CD4-positive, alpha-beta T cell (primary cell): ENCODE results near the gene EHMT2. TPM values are rescaled to one million over a fixed set of nuclear protein-coding genes. Genes with fewer than 3 reads are reported as not detected.

Source experiments
- ATAC-seq: fragments of 200-7000 bp; cut with Tn5 transposase; one replicate; pipeline ENCODE4 v1.10.0; 2022; ENCODE audit warnings: mild to moderate bottlenecking; ENCODE audit not compliant: poor library complexity
- CTCF ChIA-PET: fragments of 350-600 bp; sonication (Branson Sonifier 250); formaldehyde crosslinking; loops from one replicate; lab custom pipeline; 2021; ENCODE audit warnings: antibody characterized with exemption, inconsistent platforms; lab: Charles Lee
- POLR2A ChIA-PET: fragments of 350-600 bp; sonication (Branson Sonifier 250); formaldehyde crosslinking; loops from one replicate; lab custom pipeline; 2021; ENCODE audit warnings: antibody characterized with exemption, inconsistent platforms; lab: Charles Lee
- DNase-seq, 14 experiments: peaks; one replicate each; pipeline ENCODE4 v3.0.0-alpha.2; 2013 to 2020; ENCODE audit warnings: mixed read lengths in 2 of 14
- H3K27ac ChIP-seq, 2 donors: one replicate each; pipeline versions ENCODE4 v1.5.1 to v1.7.0; 2013; ENCODE audit warnings: low read length in 2 of 2, low read depth in 1 of 2, mild to moderate bottlenecking in 1 of 2
- H3K27me3 ChIP-seq, 2 experiments: 1 replicate in 1 of 2; 2 replicates in 1 of 2; pipeline versions ENCODE4 v1.6.1 to v1.7.0; 2013; ENCODE audit warnings: low read length in 2 of 2, control low read depth in 1 of 2, mild to moderate bottlenecking in 1 of 2, moderate library complexity in 1 of 2; ENCODE audit not compliant: insufficient read depth in 2 of 2, control insufficient read depth in 1 of 2
- H3K36me3 ChIP-seq: one replicate; pipeline ENCODE4 v1.6.1; 2013; ENCODE audit warnings: low read length, control low read depth; ENCODE audit not compliant: insufficient read depth
- H3K4me1 ChIP-seq: one replicate; pipeline ENCODE4 v1.6.1; 2013; ENCODE audit warnings: low read length, control low read depth; ENCODE audit not compliant: insufficient read depth
- H3K4me3 ChIP-seq: one replicate; pipeline ENCODE4 v1.5.1; 2013; ENCODE audit warnings: mild to moderate bottlenecking, low read length, moderate library complexity
- H3K9me3 ChIP-seq, 2 experiments: 1 replicate in 1 of 2; 2 replicates in 1 of 2; pipeline versions ENCODE4 v1.6.1 to v1.7.0; 2013; ENCODE audit warnings: low read length in 2 of 2, mild to moderate bottlenecking in 2 of 2, control low read depth in 1 of 2, moderate library complexity in 1 of 2; ENCODE audit not compliant: control insufficient read depth in 1 of 2, insufficient read depth in 1 of 2
- H3K27ac Mint-ChIP-seq: one replicate; pipeline ENCODE4 v1.8.0; 2020; ENCODE audit warnings: mixed read lengths
- H3K27me3 Mint-ChIP-seq: one replicate; pipeline ENCODE4 v1.8.0; 2021; ENCODE audit warnings: mixed read lengths
- H3K36me3 Mint-ChIP-seq: one replicate; pipeline ENCODE4 v1.8.0; 2021; ENCODE audit warnings: low read depth, mixed read lengths
- H3K4me1 Mint-ChIP-seq: one replicate; pipeline ENCODE4 v1.8.0; 2021; ENCODE audit warnings: low read depth, mixed read lengths
- H3K4me3 Mint-ChIP-seq: one replicate; pipeline ENCODE4 v1.8.0; 2020; ENCODE audit warnings: mild to moderate bottlenecking, mixed read lengths
- H3K9me3 Mint-ChIP-seq: one replicate; pipeline ENCODE4 v1.8.0; 2020; ENCODE audit warnings: mixed read lengths
- intact Hi-C, 2 experiments: fragments of 100-400 bp; cut with DNase I in 1 of 2; cut with micrococcal nuclease in 1 of 2; formaldehyde crosslinking; loops; one replicate each; pipeline versions ENCODE4 v1.15.1 to v1.9.0; 2023 to 2025; cut with DNase I, micrococcal nuclease
- total RNA-seq, 174 experiments: library from RNA in 2 of 174; stranded (reverse) in 2 of 174; gene quantifications; one replicate each; pipeline ENCODE4 v1.2.3 and lab custom pipeline; 2021 to 2026
- TF ChIP-seq, protein P1 (sequence below): fragments of 200-600 bp; IDR thresholded peaks from one replicate; pipeline ENCODE4 v1.8.0; 2022; ENCODE audit warnings: antibody characterized with exemption, mild to moderate bottlenecking

EHMT2 gene
- total RNA-seq, 2 experiments from 2014 or later, result 36.3 to 36.6 TPM

- ChIA-PET CTCF (no interaction called here), POLR2A (no interaction called here)
- Mint-ChIP-seq H3K36me3 (peaks cover 17% of the 10 kb centered on the region), H3K27me3 (no peaks in the 10 kb centered on the region), H3K9me3 (no peaks in the 10 kb centered on the region), H3K4me1 (no peaks in the 10 kb centered on the region), H3K4me3 (no peak overlapping the region), H3K27ac (no peak overlapping the region)
- Histone ChIP-seq H3K36me3 (peaks cover 19% of the 10 kb centered on the region), H3K4me3 (no peak overlapping the region), H3K9me3 (no peaks in the 10 kb centered on the region), H3K4me1 (peaks cover under 1% of the 10 kb centered on the region), H3K27me3 (no peaks in the 10 kb centered on the region), H3K27ac (no peak overlapping the region)
- ATAC-seq (no peak), DNase-seq (no peak)
- intact Hi-C loops, result no loop called here
- TF ChIP-seq, protein P1, sequence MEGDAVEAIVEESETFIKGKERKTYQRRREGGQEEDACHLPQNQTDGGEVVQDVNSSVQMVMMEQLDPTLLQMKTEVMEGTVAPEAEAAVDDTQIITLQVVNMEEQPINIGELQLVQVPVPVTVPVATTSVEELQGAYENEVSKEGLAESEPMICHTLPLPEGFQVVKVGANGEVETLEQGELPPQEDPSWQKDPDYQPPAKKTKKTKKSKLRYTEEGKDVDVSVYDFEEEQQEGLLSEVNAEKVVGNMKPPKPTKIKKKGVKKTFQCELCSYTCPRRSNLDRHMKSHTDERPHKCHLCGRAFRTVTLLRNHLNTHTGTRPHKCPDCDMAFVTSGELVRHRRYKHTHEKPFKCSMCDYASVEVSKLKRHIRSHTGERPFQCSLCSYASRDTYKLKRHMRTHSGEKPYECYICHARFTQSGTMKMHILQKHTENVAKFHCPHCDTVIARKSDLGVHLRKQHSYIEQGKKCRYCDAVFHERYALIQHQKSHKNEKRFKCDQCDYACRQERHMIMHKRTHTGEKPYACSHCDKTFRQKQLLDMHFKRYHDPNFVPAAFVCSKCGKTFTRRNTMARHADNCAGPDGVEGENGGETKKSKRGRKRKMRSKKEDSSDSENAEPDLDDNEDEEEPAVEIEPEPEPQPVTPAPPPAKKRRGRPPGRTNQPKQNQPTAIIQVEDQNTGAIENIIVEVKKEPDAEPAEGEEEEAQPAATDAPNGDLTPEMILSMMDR, result no peak
These were observed 21.1 kb downstream of the EHMT2 start for GRCh38 chr6:31876357-31876756.

DNA sequence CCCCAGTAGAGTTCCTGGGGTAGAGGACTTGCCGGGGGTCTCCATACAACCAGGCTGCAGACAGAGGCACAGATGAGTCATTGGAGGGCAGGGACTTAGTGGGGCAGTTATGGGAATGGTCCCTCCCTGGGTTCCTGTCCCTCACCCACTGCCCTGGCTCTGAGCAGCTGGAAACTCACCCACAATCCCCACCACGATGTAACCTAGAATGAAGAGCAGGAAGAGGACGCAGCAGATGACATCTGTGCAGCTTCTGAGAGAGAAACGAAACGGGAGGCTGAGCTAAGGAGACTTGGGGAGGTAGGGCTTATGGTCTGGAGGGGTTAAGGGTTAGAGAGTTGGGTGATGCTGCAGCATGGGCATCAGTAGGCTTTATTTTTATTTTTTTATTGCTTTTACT is 21.6 kb downstream of the EHMT2 start:
- no peaks in the 10 kb centered on the region for H3K9me3 ChIP-seq
- DNase-seq (no peak), ATAC-seq (no peak)
- TF ChIP-seq, protein P1, result no peak
- H3K4me1 ChIP-seq, result peaks cover 5% of the 10 kb centered on the region
- Mint-ChIP-seq H3K36me3 (peaks cover 12% of the 10 kb centered on the region), H3K27ac (no peak overlapping the region), H3K4me3 (no peak overlapping the region), H3K9me3 (no peaks in the 10 kb centered on the region), H3K4me1 (no peaks in the 10 kb centered on the region), H3K27me3 (no peaks in the 10 kb centered on the region)
- no peak overlapping the region for H3K4me3 ChIP-seq
- intact Hi-C loops, result no loop called here
- no peak overlapping the region for H3K27ac ChIP-seq
- POLR2A ChIA-PET, result no interaction called here
- H3K27me3 ChIP-seq, result no peaks in the 10 kb centered on the region
- CTCF ChIA-PET, result no interaction called here
- H3K36me3 ChIP-seq, result peaks cover 14% of the 10 kb centered on the region

DNA sequence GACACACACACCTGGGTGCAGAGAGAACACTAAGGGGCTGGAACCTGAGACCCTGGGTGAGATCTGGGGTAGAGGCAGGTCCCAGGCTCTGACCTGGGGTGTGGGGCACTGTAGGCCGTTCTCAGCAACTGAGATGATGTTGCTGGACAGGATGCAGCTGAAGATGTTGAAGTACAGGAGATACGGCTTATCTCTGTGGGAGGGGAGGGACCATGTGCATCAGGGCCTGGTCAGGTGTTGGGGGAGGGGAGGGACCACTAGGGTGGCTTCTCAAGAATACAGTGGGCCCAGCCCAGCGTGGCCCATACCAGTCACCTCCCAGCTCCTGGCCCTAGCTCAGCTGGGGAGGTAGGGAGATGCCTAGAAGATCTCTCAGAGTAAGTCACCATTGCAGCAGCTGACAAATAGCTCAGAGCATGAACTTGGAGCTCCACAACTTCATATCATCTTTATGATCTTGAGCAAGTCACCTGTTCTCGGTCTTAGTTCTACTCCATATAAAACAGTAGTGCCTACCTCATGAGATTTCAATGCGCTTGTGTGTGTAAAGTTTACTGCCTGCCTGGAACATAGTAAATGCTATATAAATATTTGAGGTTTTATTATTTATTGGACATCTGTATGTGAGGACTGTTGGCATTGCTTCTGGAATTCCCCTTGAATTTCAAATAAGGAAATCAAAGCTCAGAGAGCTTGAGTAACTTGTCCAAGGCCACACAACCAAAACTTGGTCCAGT is 22.5 kb downstream of the EHMT2 start:
- POLR2A ChIA-PET, result no interaction called here
- H3K4me1 ChIP-seq, result peaks cover 5% of the 10 kb centered on the region
- Mint-ChIP-seq H3K27me3 (no peaks in the 10 kb centered on the region), H3K36me3 (peaks cover 5% of the 10 kb centered on the region), H3K27ac (no peak overlapping the region), H3K4me1 (no peaks in the 10 kb centered on the region), H3K4me3 (no peak overlapping the region), H3K9me3 (no peaks in the 10 kb centered on the region)
- DNase-seq, result no peak
- peaks cover 6% of the 10 kb centered on the region for H3K36me3 ChIP-seq
- CTCF ChIA-PET, result no interaction called here
- H3K4me3 ChIP-seq, result no peak overlapping the region
- TF ChIP-seq, protein P1, result no peak
- intact Hi-C loops, result no loop called here
- H3K27me3 ChIP-seq, result no peaks in the 10 kb centered on the region
- H3K27ac ChIP-seq, result no peak overlapping the region
- no peaks in the 10 kb centered on the region for H3K9me3 ChIP-seq
- no peak for ATAC-seq
